Esophagus muscularis mucosa (tissue), 3 donors: ENCODE measurements around the gene UBL3.

Experiments
- CTCF ChIP-seq, 3 experiments: fragments of 200-600 bp in 2 of 3; fragments of 450-650 bp in 1 of 3; sonication (generic) in 2 of 3; IDR thresholded peaks; one replicate each; pipeline ENCODE4 v1.5.1; 2017 to 2019; ENCODE audit warnings: antibody characterized with exemption in 3 of 3, mild to moderate bottlenecking in 2 of 3, moderate library complexity in 1 of 3
- EP300 ChIP-seq: sonication (generic); formaldehyde crosslinking; IDR thresholded peaks from one replicate; pipeline ENCODE4 v1.6.1; 2017; ENCODE audit warnings: antibody characterized with exemption

- TF ChIP-seq CTCF (IDR thresholded peaks at IDR 0.05), result no peak
- no peak for TF ChIP-seq EP300
These were observed 64.4 kb downstream of the UBL3 start for GRCh38 chr13:29785978-29786377.
